ENCODE measurements around the gene CCDC198.

DNA sequence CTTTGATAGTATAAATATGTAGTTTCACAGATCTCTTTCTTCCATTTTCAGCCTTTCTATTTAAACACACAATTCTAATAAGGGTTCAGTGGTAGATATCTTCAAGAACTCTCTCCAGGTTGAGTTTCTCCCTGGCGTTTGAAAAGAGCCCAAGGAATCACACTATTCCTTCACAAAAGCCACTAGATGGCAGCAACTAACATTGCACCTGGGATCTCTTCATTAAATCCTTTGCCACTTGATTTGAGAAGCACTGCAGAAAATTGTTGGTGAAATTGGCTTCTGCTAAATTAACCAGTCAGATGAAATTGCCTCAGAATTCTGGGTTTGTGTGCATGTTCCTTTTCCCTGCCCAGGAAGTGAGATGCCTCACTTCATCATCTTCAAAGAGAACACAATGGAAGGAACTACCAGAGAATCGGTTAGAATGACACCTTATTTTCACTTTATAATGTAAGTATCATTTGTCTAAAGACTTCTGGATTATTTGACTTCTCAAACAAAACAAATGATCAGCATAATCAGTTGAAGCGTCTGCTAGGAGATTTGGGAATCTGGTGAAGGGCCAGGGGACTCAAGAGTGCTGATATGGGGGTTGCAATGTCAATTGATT lies 6.8 kb downstream of the CCDC198 start:
- no peak for TF ChIP-seq EZH2phosphoT487 (IDR thresholded peaks at IDR 0.05; ENCODE audit: borderline replicate concordance)
- TF ChIP-seq, protein P1, sequence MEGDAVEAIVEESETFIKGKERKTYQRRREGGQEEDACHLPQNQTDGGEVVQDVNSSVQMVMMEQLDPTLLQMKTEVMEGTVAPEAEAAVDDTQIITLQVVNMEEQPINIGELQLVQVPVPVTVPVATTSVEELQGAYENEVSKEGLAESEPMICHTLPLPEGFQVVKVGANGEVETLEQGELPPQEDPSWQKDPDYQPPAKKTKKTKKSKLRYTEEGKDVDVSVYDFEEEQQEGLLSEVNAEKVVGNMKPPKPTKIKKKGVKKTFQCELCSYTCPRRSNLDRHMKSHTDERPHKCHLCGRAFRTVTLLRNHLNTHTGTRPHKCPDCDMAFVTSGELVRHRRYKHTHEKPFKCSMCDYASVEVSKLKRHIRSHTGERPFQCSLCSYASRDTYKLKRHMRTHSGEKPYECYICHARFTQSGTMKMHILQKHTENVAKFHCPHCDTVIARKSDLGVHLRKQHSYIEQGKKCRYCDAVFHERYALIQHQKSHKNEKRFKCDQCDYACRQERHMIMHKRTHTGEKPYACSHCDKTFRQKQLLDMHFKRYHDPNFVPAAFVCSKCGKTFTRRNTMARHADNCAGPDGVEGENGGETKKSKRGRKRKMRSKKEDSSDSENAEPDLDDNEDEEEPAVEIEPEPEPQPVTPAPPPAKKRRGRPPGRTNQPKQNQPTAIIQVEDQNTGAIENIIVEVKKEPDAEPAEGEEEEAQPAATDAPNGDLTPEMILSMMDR (conservative IDR thresholded peaks at IDR 0.05; ENCODE audit: low read length) = peak; percentile 78

All from Loucy (cell line).